Transverse colon (tissue), 4 donors: Measurements from ENCODE around the gene TPGS1. TPM values are rescaled to one million over a fixed set of nuclear protein-coding genes. Genes with fewer than 3 reads are reported as not detected.

Experiments used
- DNase-seq: peaks from one replicate; pipeline ENCODE4 v3.0.0-alpha.2; 2019
- H3K27ac ChIP-seq, 4 donors: fragments of 200-600 bp; sonication (generic); 2 replicates each; pipeline ENCODE4 v1.5.1; 2016 to 2018; ENCODE audit warnings: inconsistent platforms in 4 of 4
- H3K27me3 ChIP-seq: fragments of 200-600 bp; sonication (generic); 2 replicates; pipeline ENCODE4 v1.5.1; 2017; ENCODE audit warnings: inconsistent platforms
- H3K36me3 ChIP-seq, 4 donors: fragments of 200-600 bp; sonication (generic); 2 replicates each; pipeline ENCODE4 v1.5.1; 2017 to 2019; ENCODE audit warnings: inconsistent platforms in 4 of 4
- H3K4me1 ChIP-seq, 4 donors: fragments of 200-600 bp; sonication (generic); 2 replicates each; pipeline ENCODE4 v1.5.1; 2017 to 2020; ENCODE audit warnings: inconsistent platforms in 4 of 4
- H3K4me3 ChIP-seq, 4 donors: fragments of 200-600 bp; sonication (generic); 1 replicate in 1 of 4; 2 replicates in 3 of 4; pipeline versions ENCODE4 v1.5.1 to v1.6.1; 2017 to 2019; ENCODE audit warnings: inconsistent platforms in 4 of 4
- H3K9me3 ChIP-seq, 2 donors: fragments of 200-600 bp; sonication (generic); 2 replicates each; pipeline ENCODE4 v1.5.1; 2017 to 2019; ENCODE audit warnings: inconsistent platforms in 2 of 2
- CTCF ChIP-seq, 5 experiments: fragments of 200-600 bp in 3 of 5; fragments of 450-650 bp in 2 of 5; sonication (generic) in 3 of 5; IDR thresholded peaks; 1 replicate in 2 of 5; 2 replicates in 3 of 5; pipeline ENCODE4 v1.5.1; 2016 to 2017; ENCODE audit warnings: antibody characterized with exemption in 5 of 5, inconsistent platforms in 3 of 5, mild to moderate bottlenecking in 2 of 5, moderate library complexity in 1 of 5
- EP300 ChIP-seq: sonication (generic); formaldehyde crosslinking; IDR thresholded peaks from one replicate; pipeline ENCODE4 v1.6.1; 2017; ENCODE audit warnings: antibody characterized with exemption, low read depth
- POLR2A ChIP-seq: fragments of 450-650 bp; IDR thresholded peaks from one replicate; pipeline ENCODE4 v1.6.1; 2016; ENCODE audit warnings: antibody characterized with exemption, mild to moderate bottlenecking, moderate library complexity
- POLR2AphosphoS5 ChIP-seq, 3 donors: sonication (generic); formaldehyde crosslinking; IDR thresholded peaks; one replicate each; pipeline ENCODE4 v1.6.1; 2016; ENCODE audit warnings: antibody characterized with exemption in 3 of 3
- WGBS, 2 donors: methylation state at CpG; one replicate each; pipeline ENCODE4 v1.1.5; 2018; ENCODE audit warnings: low coverage in 1 of 2; 5-methylcytosine and 5-hydroxymethylcytosine counted together
- in situ Hi-C, 4 donors: fragments of 200-750 bp; cut with MboI; loops; one replicate each; pipeline versions ENCODE4 v1.15.0 to v1.15.1; 2017; ENCODE audit warnings: low sequenced_read_pairs in 3 of 4, low pct_ligation_motif_present in 1 of 4, low pct_unique_long_range_greater_than_20kb in 1 of 4
- intact Hi-C: fragments of 100-400 bp; cut with DNase I; formaldehyde crosslinking; loops from one replicate; pipeline ENCODE4 v1.15.1; 2023; ENCODE audit warnings: low total_unique reads
- total RNA-seq, 4 donors: library from RNA; depleted of rRNA; stranded (reverse); fragments of >200 nt; gene quantifications; one replicate each; pipeline ENCODE4 v1.1.0, GENCODE V29; 2016

TPGS1 gene
- total RNA-seq, 4 donors from 2014 or later, result 18.0 to 103 (median 43.8) TPM

DNA sequence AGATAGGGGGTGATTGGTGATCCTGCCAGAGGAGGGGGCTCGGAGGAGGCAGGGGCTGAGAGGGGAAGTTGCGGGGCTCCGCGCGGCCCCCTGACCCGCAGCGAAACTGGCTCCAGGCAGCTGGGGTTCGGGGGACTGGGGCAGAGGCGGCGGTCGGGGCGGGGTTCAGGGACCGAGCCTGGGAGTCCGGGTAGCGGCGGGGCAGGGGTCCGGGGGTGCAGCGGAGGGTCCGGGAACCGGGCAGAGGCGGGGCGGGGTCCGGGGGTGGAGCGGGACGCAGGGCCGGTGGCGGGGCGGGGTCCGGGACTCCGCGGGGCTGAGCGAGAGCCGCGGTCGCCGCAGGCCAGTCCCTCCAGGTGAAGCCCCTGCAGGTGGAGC is 9.8 kb upstream of the TPGS1 start:
- WGBS, 2 donors, result 0% methylated on average over 18 of the region's 36 CpGs; no CpG with 5 or more reads in 1 of the 2 donors
- in situ Hi-C loops, result no loop called here
- TF ChIP-seq CTCF (IDR thresholded peaks at IDR 0.05) (no peak), POLR2A (no peak), POLR2AphosphoS5 (IDR thresholded peaks at IDR 0.05) (no peak), EP300 (no peak)
- intact Hi-C loops, result no loop called here
- peaks cover 0 to 19% (median 12%) of the 10 kb centered on the region in 4 donors for H3K4me1 ChIP-seq
- H3K4me3 ChIP-seq, result peak overlapping the region in 2 of 4 donors; percentile 14 to 29
- no peaks in the 10 kb centered on the region for H3K36me3 ChIP-seq
- no peak for DNase-seq
- H3K9me3 ChIP-seq, result no peaks in the 10 kb centered on the region
- H3K27ac ChIP-seq, result no peak overlapping the region
- H3K27me3 ChIP-seq, result peaks cover 46% of the 10 kb centered on the region

DNA sequence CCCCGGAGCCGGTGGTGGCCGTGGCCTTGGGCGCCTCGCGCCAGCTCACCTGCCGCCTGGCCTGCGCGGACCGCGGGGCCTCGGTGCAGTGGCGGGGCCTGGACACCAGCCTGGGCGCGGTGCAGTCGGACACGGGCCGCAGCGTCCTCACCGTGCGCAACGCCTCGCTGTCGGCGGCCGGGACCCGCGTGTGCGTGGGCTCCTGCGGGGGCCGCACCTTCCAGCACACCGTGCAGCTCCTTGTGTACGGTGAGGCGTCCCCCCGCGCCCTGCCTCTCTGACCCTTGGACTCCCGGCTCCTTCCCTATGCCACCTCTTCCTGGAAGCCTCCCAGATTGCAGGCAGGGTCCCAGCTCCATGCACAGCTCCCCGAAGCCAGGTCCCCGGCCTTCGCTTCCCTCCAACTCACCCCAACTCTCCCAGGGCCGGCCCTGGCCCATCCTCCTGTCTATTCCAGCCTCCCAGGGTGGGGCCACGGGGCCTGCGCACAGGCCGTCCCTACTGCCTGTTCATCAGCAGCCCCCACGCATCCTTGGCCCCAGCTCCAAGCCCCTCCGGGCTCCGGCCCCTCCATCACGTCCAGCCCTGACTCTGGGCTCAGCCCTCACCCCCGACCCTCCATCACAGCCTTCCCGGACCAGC is 9.3 kb upstream of the TPGS1 start:
- H3K27ac ChIP-seq, result no peak overlapping the region
- H3K4me3 ChIP-seq, result peak overlapping the region in 2 of 4 donors; percentile 14 to 29
- intact Hi-C loops, result no loop called here
- peaks cover 0 to 19% (median 12%) of the 10 kb centered on the region in 4 donors for H3K4me1 ChIP-seq
- H3K27me3 ChIP-seq, result peaks cover 46% of the 10 kb centered on the region
- 11% methylated on average over 42 of the region's 50 CpGs; no CpG with 5 or more reads in 1 of the 2 donors for WGBS, 2 donors
- TF ChIP-seq EP300, result no peak
- TF ChIP-seq CTCF (IDR thresholded peaks at IDR 0.05), result no peak
- TF ChIP-seq POLR2AphosphoS5 (IDR thresholded peaks at IDR 0.05), result no peak
- no peak for TF ChIP-seq POLR2A
- no peaks in the 10 kb centered on the region for H3K9me3 ChIP-seq
- H3K36me3 ChIP-seq, result no peaks in the 10 kb centered on the region
- DNase-seq, result no peak
- in situ Hi-C loops, result no loop called here

DNA sequence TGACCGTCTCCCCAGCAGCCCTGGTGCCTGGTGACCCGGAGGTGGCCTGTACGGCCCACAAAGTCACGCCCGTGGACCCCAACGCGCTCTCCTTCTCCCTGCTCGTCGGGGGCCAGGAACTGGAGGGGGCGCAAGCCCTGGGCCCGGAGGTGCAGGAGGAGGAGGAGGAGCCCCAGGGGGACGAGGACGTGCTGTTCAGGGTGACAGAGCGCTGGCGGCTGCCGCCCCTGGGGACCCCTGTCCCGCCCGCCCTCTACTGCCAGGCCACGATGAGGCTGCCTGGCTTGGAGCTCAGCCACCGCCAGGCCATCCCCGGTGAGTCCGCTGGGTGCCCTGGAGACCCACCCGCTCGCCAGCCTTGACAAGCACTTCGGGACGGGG is 8.8 kb upstream of the TPGS1 start:
- H3K4me3 ChIP-seq, result no peak overlapping the region
- WGBS, 2 donors, result 16% methylated on average over 19 of the region's 26 CpGs; no CpG with 5 or more reads in 1 of the 2 donors
- in situ Hi-C loops, result no loop called here
- no peak for DNase-seq
- intact Hi-C loops, result no loop called here
- H3K27ac ChIP-seq, result no peak overlapping the region
- peaks cover 0 to 19% (median 12%) of the 10 kb centered on the region in 4 donors for H3K4me1 ChIP-seq
- no peaks in the 10 kb centered on the region for H3K9me3 ChIP-seq
- TF ChIP-seq EP300 (no peak), CTCF (IDR thresholded peaks at IDR 0.05) (no peak), POLR2AphosphoS5 (IDR thresholded peaks at IDR 0.05) (no peak), POLR2A (no peak)
- peaks cover 46% of the 10 kb centered on the region for H3K27me3 ChIP-seq
- no peaks in the 10 kb centered on the region for H3K36me3 ChIP-seq

GRCh38 chr19:498977-499623 is 8.2 kb upstream of the TPGS1 start:
- no peak for DNase-seq

More at GRCh38 chr19:498977-499623, 8.2 kb upstream of the TPGS1 start:
- peaks cover 0 to 19% (median 12%) of the 10 kb centered on the region in 4 donors for H3K4me1 ChIP-seq
- H3K27me3 ChIP-seq, result peaks cover 46% of the 10 kb centered on the region
- H3K27ac ChIP-seq, result no peak overlapping the region
- WGBS, 2 donors, result 77 to 83% methylated on average over 10 to 31 of the region's 31 CpGs
- no peaks in the 10 kb centered on the region for H3K9me3 ChIP-seq
- intact Hi-C loops (no loop called here), in situ Hi-C loops (no loop called here)
- no peaks in the 10 kb centered on the region for H3K36me3 ChIP-seq
- no peak for TF ChIP-seq POLR2AphosphoS5 (IDR thresholded peaks at IDR 0.05)
- TF ChIP-seq CTCF (IDR thresholded peaks at IDR 0.05), result no peak
- TF ChIP-seq POLR2A, result no peak
- no peak for TF ChIP-seq EP300
- no peak overlapping the region for H3K4me3 ChIP-seq
